ENCODE data around the gene BTN1A1.
"Not testable (repeated sequence)": the region's sequence is repeated elsewhere in the genome, so short reads cannot be mapped to it uniquely, and the experiment has no call there.

BTN1A1 gene, protein sequence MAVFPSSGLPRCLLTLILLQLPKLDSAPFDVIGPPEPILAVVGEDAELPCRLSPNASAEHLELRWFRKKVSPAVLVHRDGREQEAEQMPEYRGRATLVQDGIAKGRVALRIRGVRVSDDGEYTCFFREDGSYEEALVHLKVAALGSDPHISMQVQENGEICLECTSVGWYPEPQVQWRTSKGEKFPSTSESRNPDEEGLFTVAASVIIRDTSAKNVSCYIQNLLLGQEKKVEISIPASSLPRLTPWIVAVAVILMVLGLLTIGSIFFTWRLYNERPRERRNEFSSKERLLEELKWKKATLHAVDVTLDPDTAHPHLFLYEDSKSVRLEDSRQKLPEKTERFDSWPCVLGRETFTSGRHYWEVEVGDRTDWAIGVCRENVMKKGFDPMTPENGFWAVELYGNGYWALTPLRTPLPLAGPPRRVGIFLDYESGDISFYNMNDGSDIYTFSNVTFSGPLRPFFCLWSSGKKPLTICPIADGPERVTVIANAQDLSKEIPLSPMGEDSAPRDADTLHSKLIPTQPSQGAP

DNA sequence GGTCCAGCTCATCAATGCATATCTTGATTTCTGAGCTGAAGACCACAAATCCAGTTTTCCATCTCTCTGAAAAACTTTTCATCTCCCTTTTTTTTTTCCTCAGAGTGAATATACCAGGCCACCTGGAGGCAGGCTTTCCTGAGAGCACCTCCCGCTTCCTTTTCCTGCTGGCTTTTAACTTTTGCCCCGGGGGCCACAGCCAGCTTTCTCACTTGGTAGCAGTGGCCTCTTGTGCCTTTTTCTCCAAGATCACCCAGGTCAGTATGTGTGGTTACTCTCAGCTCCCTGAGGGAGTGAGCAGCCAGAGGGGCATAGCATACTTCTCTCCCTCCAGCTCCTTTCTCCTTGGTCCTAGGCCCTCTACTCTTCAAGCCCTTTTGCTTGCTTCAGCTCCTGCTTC lies at the start of gene BTN1A1:
TSS of gene BTN1A1 (plus strand) at position 202 of the 400 bp plus-strand sequence. CDS start 984 bp downstream, outside the sequence.
- H3K27ac Mint-ChIP-seq, result no peak within 1 kb of the TSS
- H3K4me1 Mint-ChIP-seq (ENCODE audit: low read depth), result peaks cover 17% of the 10 kb centered on the region
- peaks cover 30% of the 10 kb centered on the region for H3K27me3 Mint-ChIP-seq
- H3K9me3 Mint-ChIP-seq, result no peaks in the 10 kb centered on the region
- H3K36me3 Mint-ChIP-seq (ENCODE audit: low read depth), result no peaks in the 10 kb centered on the region
- H3K4me3 Mint-ChIP-seq, result peak within 1 kb of the TSS; percentile 68

- Mint-ChIP-seq H3K4me1 (ENCODE audit: low read depth) (peaks cover 11% of the 10 kb centered on the region), H3K4me3 (no peak overlapping the region), H3K27ac (no peak overlapping the region), H3K9me3 (no peaks in the 10 kb centered on the region), H3K36me3 (ENCODE audit: low read depth) (peaks cover 41% of the 10 kb centered on the region), H3K27me3 (no peaks in the 10 kb centered on the region)
These were observed 47.4 kb upstream of the BTN1A1 start for GRCh38 chr6:26452631-26453235.

GRCh38 chr6:26454631-26455030 lies 45.5 kb upstream of the BTN1A1 start:
- peaks cover 33% of the 10 kb centered on the region for H3K36me3 Mint-ChIP-seq (ENCODE audit: low read depth)
- peaks cover 23% of the 10 kb centered on the region for H3K4me1 Mint-ChIP-seq (ENCODE audit: low read depth)
- no peak overlapping the region for H3K4me3 Mint-ChIP-seq
- no peaks in the 10 kb centered on the region for H3K9me3 Mint-ChIP-seq
- no peak overlapping the region for H3K27ac Mint-ChIP-seq
- H3K27me3 Mint-ChIP-seq, result no peaks in the 10 kb centered on the region

DNA sequence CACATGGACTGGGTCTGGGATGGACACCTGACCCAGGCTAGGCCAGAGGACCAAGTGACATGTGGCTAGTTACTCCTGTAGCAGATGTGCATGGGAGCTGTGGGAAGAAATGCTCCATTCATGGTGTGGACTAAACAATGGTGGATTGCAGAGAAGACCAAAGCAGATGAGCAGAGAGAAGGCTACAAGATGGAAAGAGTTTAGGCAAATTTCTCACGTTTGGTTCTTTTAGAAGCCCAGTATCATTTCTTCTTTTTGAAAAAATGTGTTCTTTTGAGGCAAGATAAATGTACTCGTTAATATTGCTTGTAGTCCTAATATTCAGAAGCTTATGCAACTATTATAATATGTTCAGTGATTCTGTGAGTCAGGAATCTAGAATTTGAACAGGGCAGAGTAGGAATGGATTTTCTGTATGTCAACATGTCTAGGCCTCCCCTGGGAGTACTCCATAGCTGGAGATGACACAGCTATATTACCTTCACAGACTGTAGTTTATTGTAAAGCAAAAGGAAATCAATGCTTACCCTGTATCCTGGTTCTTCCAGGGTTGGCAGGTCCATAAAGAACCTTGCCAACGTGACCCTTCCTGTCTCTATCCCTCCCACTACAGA lies 44.6 kb upstream of the BTN1A1 start:
- no peaks in the 10 kb centered on the region for H3K9me3 Mint-ChIP-seq
- H3K4me1 Mint-ChIP-seq (ENCODE audit: low read depth), result peaks cover 31% of the 10 kb centered on the region
- no peak overlapping the region for H3K4me3 Mint-ChIP-seq
- H3K27me3 Mint-ChIP-seq, result no peaks in the 10 kb centered on the region
- H3K36me3 Mint-ChIP-seq (ENCODE audit: low read depth), result peaks cover 34% of the 10 kb centered on the region
- H3K27ac Mint-ChIP-seq, result no peak overlapping the region

DNA sequence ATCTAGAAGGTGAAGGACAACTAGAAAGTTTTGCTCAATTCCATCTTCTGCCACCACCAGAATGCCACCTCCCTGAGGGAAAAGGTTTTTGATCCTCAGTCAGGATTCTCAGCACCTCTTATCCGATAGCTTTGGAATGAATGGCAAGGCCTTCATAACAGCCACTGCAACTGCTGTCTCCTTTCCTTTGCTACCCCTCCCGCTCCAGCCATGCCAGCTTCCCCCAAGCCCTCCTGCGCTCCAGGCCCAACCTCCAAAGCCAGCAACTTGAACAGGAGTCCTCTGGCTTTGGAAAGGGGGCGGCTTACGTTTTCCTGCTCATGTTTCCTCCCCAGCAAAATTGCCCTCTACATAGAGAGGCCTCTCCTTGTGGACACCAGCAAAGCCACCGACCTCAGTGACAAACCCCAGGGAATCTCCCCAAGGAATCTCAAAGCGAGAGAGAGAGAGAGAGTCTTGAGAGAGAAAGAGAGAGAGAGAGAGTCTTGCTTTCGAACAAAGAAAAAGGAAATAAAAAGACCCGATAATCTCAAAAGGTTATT lies 42.8 kb upstream of the BTN1A1 start:
- Mint-ChIP-seq H3K27me3 (no peaks in the 10 kb centered on the region), H3K4me1 (ENCODE audit: low read depth) (peaks cover 45% of the 10 kb centered on the region), H3K36me3 (ENCODE audit: low read depth) (peaks cover 35% of the 10 kb centered on the region), H3K9me3 (no peaks in the 10 kb centered on the region), H3K4me3 (peak overlapping the region; percentile 97), H3K27ac (peak overlapping the region; percentile 97)

GRCh38 chr6:26457806-26458688 lies 42.1 kb upstream of the BTN1A1 start, which contains the start of gene BTN2A1:
TSS of gene BTN2A1 (plus strand) at chr6:26457955. CDS start at chr6:26458637, 682 bp downstream.
- Mint-ChIP-seq H3K27me3 (no peaks in the 10 kb centered on the region), H3K4me3 (peak within 1 kb of the TSS; percentile 97), H3K27ac (peak within 1 kb of the TSS; percentile 97), H3K9me3 (no peaks in the 10 kb centered on the region), H3K36me3 (ENCODE audit: low read depth) (peaks cover 42% of the 10 kb centered on the region), H3K4me1 (ENCODE audit: low read depth) (peaks cover 51% of the 10 kb centered on the region)

DNA sequence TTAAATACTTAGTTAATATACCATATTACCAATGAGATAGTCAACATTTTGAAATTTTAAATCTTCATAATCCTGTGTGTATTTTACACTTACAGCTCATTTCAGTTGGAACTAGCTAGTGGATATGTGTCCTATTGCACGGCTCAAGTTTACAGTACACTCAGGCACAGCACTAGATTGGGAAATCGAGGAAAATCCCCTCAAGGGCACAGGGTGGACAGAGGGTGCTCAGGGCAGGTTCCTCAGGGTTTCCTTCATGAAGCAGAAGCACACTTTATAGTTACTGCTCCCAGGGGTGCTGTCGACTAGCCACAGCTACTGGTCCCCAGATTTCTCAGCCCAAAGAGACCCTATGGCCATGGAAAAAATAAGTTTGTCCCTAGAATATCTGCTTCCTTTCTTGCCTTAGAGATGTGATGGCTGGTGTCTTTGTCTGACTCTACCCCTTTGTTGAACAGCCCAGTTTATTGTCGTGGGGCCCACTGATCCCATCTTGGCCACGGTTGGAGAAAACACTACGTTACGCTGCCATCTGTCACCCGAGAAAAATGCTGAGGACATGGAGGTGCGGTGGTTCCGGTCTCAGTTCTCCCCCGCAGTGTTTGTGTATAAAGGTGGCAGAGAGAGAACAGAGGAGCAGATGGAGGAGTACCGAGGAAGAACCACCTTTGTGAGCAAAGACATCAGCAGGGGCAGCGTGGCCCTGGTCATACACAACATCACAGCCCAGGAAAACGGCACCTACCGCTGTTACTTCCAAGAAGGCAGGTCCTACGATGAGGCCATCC lies 40.9 kb upstream of the BTN1A1 start:
- H3K27ac Mint-ChIP-seq, result peak overlapping the region; percentile 26
- H3K4me3 Mint-ChIP-seq, result peak overlapping the region; percentile 73
- H3K27me3 Mint-ChIP-seq, result no peaks in the 10 kb centered on the region
- H3K36me3 Mint-ChIP-seq (ENCODE audit: low read depth), result peaks cover 53% of the 10 kb centered on the region
- H3K9me3 Mint-ChIP-seq, result no peaks in the 10 kb centered on the region
- peaks cover 62% of the 10 kb centered on the region for H3K4me1 Mint-ChIP-seq (ENCODE audit: low read depth)

DNA sequence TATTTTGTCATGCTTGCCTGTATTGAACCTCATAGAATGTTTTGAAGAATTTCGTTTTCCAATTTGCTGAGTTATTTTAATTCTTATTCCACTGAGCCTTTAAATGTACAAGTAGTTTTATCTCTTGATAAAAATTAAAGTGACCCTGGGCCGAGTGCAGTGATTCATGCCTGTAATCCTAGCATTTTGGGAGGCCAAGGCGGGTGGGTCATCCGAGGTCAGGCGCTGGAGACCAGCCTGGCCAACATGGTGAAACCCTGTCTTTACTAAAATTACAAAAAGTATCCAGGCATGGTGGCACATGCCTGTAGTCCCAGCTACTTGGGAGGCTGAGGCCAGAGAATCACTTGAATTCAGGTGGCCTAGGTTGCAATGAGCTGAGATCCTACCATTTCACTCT lies 38.8 kb upstream of the BTN1A1 start:
- Mint-ChIP-seq H3K4me1 (ENCODE audit: low read depth) (peaks cover 66% of the 10 kb centered on the region), H3K36me3 (ENCODE audit: low read depth) (peaks cover 74% of the 10 kb centered on the region), H3K4me3 (peak overlapping the region; percentile 44)
- H3K9me3 Mint-ChIP-seq, H3K27ac Mint-ChIP-seq, H3K27me3 Mint-ChIP-seq: not testable (repeated sequence)

- no peaks in the 10 kb centered on the region for H3K9me3 Mint-ChIP-seq
- H3K27ac Mint-ChIP-seq, result peak overlapping the region; percentile 21
- H3K4me3 Mint-ChIP-seq, result no peak overlapping the region
- H3K4me1 Mint-ChIP-seq (ENCODE audit: low read depth), result peaks cover 55% of the 10 kb centered on the region
- peaks cover 93% of the 10 kb centered on the region for H3K36me3 Mint-ChIP-seq (ENCODE audit: low read depth)
- no peaks in the 10 kb centered on the region for H3K27me3 Mint-ChIP-seq
These were observed 36.1 kb upstream of the BTN1A1 start for GRCh38 chr6:26464014-26464413.

DNA sequence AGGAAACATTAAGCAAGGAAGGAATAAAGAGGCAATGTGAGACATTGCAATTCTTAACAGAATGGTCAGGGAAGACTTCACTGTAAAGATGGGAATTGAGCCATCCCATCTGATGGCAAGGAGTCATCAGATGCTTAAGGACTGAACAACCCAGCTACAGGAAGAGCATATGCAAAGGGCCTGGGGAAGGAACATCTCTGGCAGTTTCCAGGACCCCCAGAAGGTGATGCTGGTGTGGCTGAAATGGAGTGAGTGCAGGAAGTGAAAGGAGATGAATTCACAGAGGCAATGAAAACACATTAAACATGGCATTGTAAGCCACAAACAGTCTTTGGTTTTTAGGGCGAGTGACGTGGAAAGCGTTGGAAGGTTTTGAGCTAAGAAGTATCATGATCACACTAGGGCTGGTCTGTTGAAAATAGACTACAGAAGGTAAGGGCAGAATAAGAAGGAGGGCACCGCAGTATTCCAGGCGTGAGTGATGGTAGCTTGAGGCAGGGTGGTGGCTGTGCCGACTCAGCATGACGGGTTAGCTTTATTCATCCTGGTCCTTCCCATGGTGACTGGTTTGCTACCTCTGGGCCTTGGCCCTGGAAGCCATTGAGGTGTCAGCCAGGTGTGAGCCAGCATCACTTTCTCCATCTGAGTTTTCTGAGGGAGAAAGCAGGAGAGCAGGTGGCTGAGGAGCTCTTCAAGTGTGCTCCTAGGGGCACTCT lies 35.5 kb upstream of the BTN1A1 start:
- Mint-ChIP-seq H3K9me3 (no peaks in the 10 kb centered on the region), H3K36me3 (ENCODE audit: low read depth) (peaks cover 91% of the 10 kb centered on the region), H3K4me1 (ENCODE audit: low read depth) (peaks cover 50% of the 10 kb centered on the region)

GRCh38 chr6:26465776-26466175 lies 34.3 kb upstream of the BTN1A1 start:
- H3K4me1 Mint-ChIP-seq (ENCODE audit: low read depth), result peaks cover 38% of the 10 kb centered on the region

More for the DNA sequence above, 35.5 kb upstream of the BTN1A1 start:
- H3K27ac Mint-ChIP-seq, result peak overlapping the region; percentile 17
- no peak overlapping the region for H3K4me3 Mint-ChIP-seq
- H3K27me3 Mint-ChIP-seq, result no peaks in the 10 kb centered on the region

DNA sequence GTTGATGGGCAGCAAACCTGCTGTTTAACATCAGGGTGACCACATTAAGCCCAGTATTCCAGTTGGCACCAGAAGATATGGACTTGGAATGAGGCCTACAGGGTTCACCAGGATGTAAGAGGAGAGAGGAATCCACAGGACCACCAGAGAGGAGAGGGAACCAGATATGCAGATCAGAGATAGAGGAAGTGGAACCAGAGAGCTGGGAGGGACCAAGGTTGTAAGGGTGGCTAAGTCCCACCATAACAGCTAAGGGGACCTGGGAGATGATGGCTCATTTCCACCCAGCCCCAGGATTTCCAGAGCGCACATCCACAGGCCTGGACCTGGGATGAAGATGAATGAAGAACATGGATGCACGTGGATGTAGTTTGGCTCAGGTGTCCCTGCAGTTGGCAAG lies 31.3 kb upstream of the BTN1A1 start:
- H3K4me1 Mint-ChIP-seq (ENCODE audit: low read depth), result peaks cover 28% of the 10 kb centered on the region
- no peaks in the 10 kb centered on the region for H3K27me3 Mint-ChIP-seq
- no peak overlapping the region for H3K4me3 Mint-ChIP-seq
- H3K9me3 Mint-ChIP-seq, result peaks cover 7% of the 10 kb centered on the region
- peak overlapping the region; percentile 45 for H3K27ac Mint-ChIP-seq
- H3K36me3 Mint-ChIP-seq (ENCODE audit: low read depth), result peaks cover 67% of the 10 kb centered on the region

More at GRCh38 chr6:26465776-26466175, 34.3 kb upstream of the BTN1A1 start:
- no peaks in the 10 kb centered on the region for H3K9me3 Mint-ChIP-seq
- H3K4me3 Mint-ChIP-seq, result no peak overlapping the region
- H3K27ac Mint-ChIP-seq, result no peak overlapping the region
- no peaks in the 10 kb centered on the region for H3K27me3 Mint-ChIP-seq
- peaks cover 79% of the 10 kb centered on the region for H3K36me3 Mint-ChIP-seq (ENCODE audit: low read depth)

DNA sequence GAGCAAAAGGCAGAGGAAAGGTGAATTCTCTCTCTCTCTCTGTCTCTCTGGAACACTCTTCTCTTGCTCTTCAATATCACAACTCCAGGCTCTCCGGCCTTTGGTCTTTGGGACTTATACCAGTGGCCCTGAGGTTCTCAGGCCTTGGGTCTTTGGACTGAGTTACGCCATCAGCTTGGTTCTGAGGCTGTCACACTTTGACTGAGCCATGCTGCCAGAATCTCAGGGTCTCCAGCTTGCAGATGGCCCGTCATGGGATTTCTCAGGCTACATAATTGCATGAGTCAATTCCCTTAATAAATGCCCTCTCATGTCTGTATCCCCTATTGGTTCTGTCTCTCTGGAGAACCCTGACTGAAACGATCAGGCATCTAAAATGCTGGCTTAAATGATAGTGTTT lies 29.5 kb upstream of the BTN1A1 start:
- peaks cover 58% of the 10 kb centered on the region for H3K36me3 Mint-ChIP-seq (ENCODE audit: low read depth)

More for the DNA sequence above, 29.5 kb upstream of the BTN1A1 start:
- Mint-ChIP-seq H3K4me3 (no peak overlapping the region), H3K9me3 (peaks cover 7% of the 10 kb centered on the region), H3K27ac (no peak overlapping the region), H3K27me3 (no peaks in the 10 kb centered on the region), H3K4me1 (ENCODE audit: low read depth) (peaks cover 31% of the 10 kb centered on the region)
